Osteocyte (in vitro differentiated cells): ENCODE data around the gene ASPG. TPM values are rescaled to one million over a fixed set of nuclear protein-coding genes. Genes with fewer than 3 reads are reported as not detected.
A peak's percentile ranks its signal among the peaks of the same experiment; 100 is the strongest.

Experiments
- DNase-seq: peaks from one replicate; pipeline ENCODE4 v3.0.0; 2021; ENCODE audit warnings: mixed read lengths; ENCODE audit not compliant: unreplicated experiment; ENCODE audit errors: extremely low spot score
- H3K27ac Mint-ChIP-seq: one replicate; pipeline ENCODE4 v1.8.0; 2021; ENCODE audit warnings: mild to moderate bottlenecking, mixed read lengths; ENCODE audit not compliant: unreplicated experiment
- H3K27me3 Mint-ChIP-seq: one replicate; pipeline ENCODE4 v1.8.0; 2021; ENCODE audit warnings: mixed read lengths; ENCODE audit not compliant: unreplicated experiment
- H3K36me3 Mint-ChIP-seq: one replicate; pipeline ENCODE4 v1.8.0; 2021; ENCODE audit warnings: mixed read lengths; ENCODE audit not compliant: unreplicated experiment
- H3K4me1 Mint-ChIP-seq: one replicate; pipeline ENCODE4 v1.8.0; 2021; ENCODE audit warnings: mixed read lengths; ENCODE audit not compliant: unreplicated experiment
- H3K4me3 Mint-ChIP-seq: one replicate; pipeline ENCODE4 v1.8.0; 2021; ENCODE audit warnings: mild to moderate bottlenecking, moderate library complexity, mixed read lengths; ENCODE audit not compliant: unreplicated experiment
- H3K9me3 Mint-ChIP-seq: one replicate; pipeline ENCODE4 v1.8.0; 2021; ENCODE audit warnings: mixed read lengths; ENCODE audit not compliant: unreplicated experiment
- CTCF ChIP-seq: fragments of 200-600 bp; sonication (generic); IDR thresholded peaks from 2 replicates; pipeline ENCODE4 v1.5.0; 2021; ENCODE audit warnings: antibody characterized with exemption, mild to moderate bottlenecking, moderate library complexity
- total RNA-seq: library from RNA; stranded (reverse); gene quantifications from 2 replicates; pipeline ENCODE4 v1.2.1, GENCODE V29; 2021

ASPG gene
- total RNA-seq, 1 donor from 2014 or later, result not detected

- no peak for TF ChIP-seq CTCF
- no peak overlapping the region for H3K27ac Mint-ChIP-seq
- H3K9me3 Mint-ChIP-seq, result peaks cover 5% of the 10 kb centered on the region
- DNase-seq, result peak; percentile 65
- peaks cover 26% of the 10 kb centered on the region for H3K27me3 Mint-ChIP-seq
- no peaks in the 10 kb centered on the region for H3K36me3 Mint-ChIP-seq
- no peaks in the 10 kb centered on the region for H3K4me1 Mint-ChIP-seq
- H3K4me3 Mint-ChIP-seq, result no peak overlapping the region
These were observed 19.2 kb upstream of the ASPG start for GRCh38 chr14:104066279-104066678.

GRCh38 chr14:104066719-104067295 lies 18.7 kb upstream of the ASPG start:
- peaks cover 20% of the 10 kb centered on the region for H3K27me3 Mint-ChIP-seq
- H3K36me3 Mint-ChIP-seq, result no peaks in the 10 kb centered on the region
- no peak for TF ChIP-seq CTCF
- H3K27ac Mint-ChIP-seq, result no peak overlapping the region
- peak; percentile 64 for DNase-seq
- H3K9me3 Mint-ChIP-seq, result peaks cover 5% of the 10 kb centered on the region
- no peaks in the 10 kb centered on the region for H3K4me1 Mint-ChIP-seq
- no peak overlapping the region for H3K4me3 Mint-ChIP-seq

GRCh38 chr14:104069541-104069940 lies 16.0 kb upstream of the ASPG start:
- TF ChIP-seq CTCF, result no peak
- DNase-seq, result peak; percentile 19
- H3K27ac Mint-ChIP-seq, result no peak overlapping the region
- H3K4me3 Mint-ChIP-seq, result no peak overlapping the region
- H3K9me3 Mint-ChIP-seq, result peaks cover 12% of the 10 kb centered on the region
- H3K27me3 Mint-ChIP-seq, result peaks cover 9% of the 10 kb centered on the region
- H3K4me1 Mint-ChIP-seq, result no peaks in the 10 kb centered on the region
- no peaks in the 10 kb centered on the region for H3K36me3 Mint-ChIP-seq

GRCh38 chr14:104072586-104072985 lies 12.9 kb upstream of the ASPG start:
- H3K27ac Mint-ChIP-seq, result no peak overlapping the region

GRCh38 chr14:104073764-104074163 lies 11.7 kb upstream of the ASPG start:
- TF ChIP-seq CTCF, result no peak
- peak; percentile 21 for DNase-seq
- no peaks in the 10 kb centered on the region for H3K36me3 Mint-ChIP-seq
- H3K4me1 Mint-ChIP-seq, result peaks cover 3% of the 10 kb centered on the region
- no peak overlapping the region for H3K27ac Mint-ChIP-seq
- no peak overlapping the region for H3K4me3 Mint-ChIP-seq
- peaks cover 20% of the 10 kb centered on the region for H3K27me3 Mint-ChIP-seq
- peaks cover 7% of the 10 kb centered on the region for H3K9me3 Mint-ChIP-seq

More at GRCh38 chr14:104072586-104072985, 12.9 kb upstream of the ASPG start:
- no peaks in the 10 kb centered on the region for H3K36me3 Mint-ChIP-seq
- no peak overlapping the region for H3K4me3 Mint-ChIP-seq
- peaks cover 17% of the 10 kb centered on the region for H3K27me3 Mint-ChIP-seq
- H3K4me1 Mint-ChIP-seq, result no peaks in the 10 kb centered on the region
- TF ChIP-seq CTCF, result no peak
- no peak for DNase-seq
- peaks cover 7% of the 10 kb centered on the region for H3K9me3 Mint-ChIP-seq
